K562 (cell line): Measurements from ENCODE around the gene ESPN.

ENCODE experiments used
- BHLHE40 ChIP-seq: IDR thresholded peaks from 2 replicates; pipeline ENCODE4 v1.6.1; 2011; ENCODE audit warnings: low read length, improper control_type of control experiment
- CBX3 ChIP-seq, 2 experiments: IDR thresholded peaks; 1 replicate in 1 of 2; 2 replicates in 1 of 2; pipeline ENCODE4 v1.6.1; 2012; ENCODE audit warnings: inconsistent platforms in 2 of 2, low read length in 2 of 2, borderline replicate concordance in 1 of 2, control low read depth in 1 of 2
- CHD2 ChIP-seq: IDR thresholded peaks from 2 replicates; pipeline ENCODE4 v1.6.1; 2011; ENCODE audit warnings: low read depth, low read length
- FOXP1 ChIP-seq: sonication (generic); formaldehyde crosslinking; IDR thresholded peaks from 2 replicates; pipeline ENCODE4 v1.8.0; 2022; ENCODE audit warnings: mild to moderate bottlenecking, missing genetic modification reagents
- GTF3C2 ChIP-seq: IDR thresholded peaks from 3 replicates; pipeline ENCODE4 v1.6.1; 2011; ENCODE audit warnings: borderline replicate concordance, mild to moderate bottlenecking, moderate library complexity; ENCODE audit not compliant: insufficient read length; ENCODE audit errors: extremely low read depth
- NR3C1 ChIP-seq: sonication (generic); formaldehyde crosslinking; IDR thresholded peaks from 2 replicates; pipeline ENCODE4 v1.8.1; 2022; ENCODE audit warnings: missing genetic modification reagents
- SMAD1 ChIP-seq: fragments of 150-350 bp; IDR thresholded peaks from 2 replicates; pipeline ENCODE4 v1.6.1; 2014; ENCODE audit warnings: low read length, low read depth; ENCODE audit not compliant: partially characterized antibody
- TRIM24 ChIP-seq, 2 experiments: fragments of 450-650 bp; IDR thresholded peaks; 2 replicates each; pipeline ENCODE4 v1.6.1; 2016
- ZNF24 ChIP-seq: fragments of 450-650 bp; IDR thresholded peaks from 2 replicates; pipeline ENCODE4 v1.6.1; 2016

- TF ChIP-seq BHLHE40 (no peak), TRIM24 (IDR thresholded peaks at IDR 0.05) (no peak), ZNF24 (no peak), FOXP1 (CRISPR knock-in tag) (no peak), CBX3 (IDR thresholded peaks at IDR 0.05; ENCODE audit: borderline replicate concordance in 1 of 2, low read length in 2 of 2) (no peak), SMAD1 (no peak), GTF3C2 (no peak), NR3C1 (no peak), CHD2 (no peak)
Observed at GRCh38 chr1:6483761-6484117, 59.2 kb downstream of the ESPN start.
